Ovary (tissue), 3 donors: ENCODE results near the gene IGFBP4.

Source experiments
- CTCF ChIP-seq, 3 donors: fragments of 450-650 bp in 2 of 3; fragments of 200-600 bp in 1 of 3; IDR thresholded peaks; one replicate each; pipeline versions ENCODE4 v1.5.1 to v1.8.0; 2016 to 2022; ENCODE audit warnings: antibody characterized with exemption in 3 of 3, mild to moderate bottlenecking in 1 of 3
- EP300 ChIP-seq: sonication (generic); formaldehyde crosslinking; IDR thresholded peaks from one replicate; pipeline ENCODE4 v1.6.1; 2017; ENCODE audit warnings: antibody characterized with exemption
- POLR2A ChIP-seq: fragments of 450-650 bp; IDR thresholded peaks from one replicate; pipeline ENCODE4 v1.6.1; 2017; ENCODE audit warnings: antibody characterized with exemption, mild to moderate bottlenecking, moderate library complexity
- donor health status: DM: no; HTN: no; CAD: no.

- TF ChIP-seq POLR2A (no peak), CTCF (IDR thresholded peaks at IDR 0.05) (no peak), EP300 (no peak)
These were observed 44.2 kb downstream of the IGFBP4 start for GRCh38 chr17:40487371-40488020.
